ENCODE results near the gene CCDC6.

The CCDC6 gene

DNA sequence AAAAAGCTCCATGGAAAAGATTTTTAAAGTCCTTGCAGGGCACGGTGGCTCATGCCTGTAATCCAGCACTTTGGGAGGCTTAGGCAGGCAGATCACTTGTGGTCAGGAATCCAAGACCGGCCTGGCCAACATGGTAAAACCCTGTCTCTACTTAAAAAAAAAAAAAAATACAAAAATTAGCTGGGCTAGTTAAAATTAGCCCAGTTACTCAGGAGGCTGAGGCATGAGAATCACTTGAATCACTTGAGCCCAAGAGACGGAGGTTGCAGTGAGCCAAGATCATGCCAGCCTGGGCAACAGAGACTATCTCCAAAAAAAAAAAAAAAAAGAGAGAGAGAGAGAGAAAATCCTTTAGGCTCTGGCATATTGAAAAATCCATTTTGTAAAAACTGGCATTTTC is 61.9 kb downstream of the CCDC6 start:
- DNase-seq, result no peak

- no peak for DNase-seq
These were observed 62.6 kb downstream of the CCDC6 start for GRCh38 chr10:59843748-59844147.

- no peak for DNase-seq
These were observed 66.8 kb downstream of the CCDC6 start for GRCh38 chr10:59839576-59839975.

GRCh38 chr10:59838085-59838789 is 68.1 kb downstream of the CCDC6 start:
- no peak for DNase-seq

- DNase-seq, result no peak
These were observed 72.5 kb downstream of the CCDC6 start for GRCh38 chr10:59833810-59834209.

DNA sequence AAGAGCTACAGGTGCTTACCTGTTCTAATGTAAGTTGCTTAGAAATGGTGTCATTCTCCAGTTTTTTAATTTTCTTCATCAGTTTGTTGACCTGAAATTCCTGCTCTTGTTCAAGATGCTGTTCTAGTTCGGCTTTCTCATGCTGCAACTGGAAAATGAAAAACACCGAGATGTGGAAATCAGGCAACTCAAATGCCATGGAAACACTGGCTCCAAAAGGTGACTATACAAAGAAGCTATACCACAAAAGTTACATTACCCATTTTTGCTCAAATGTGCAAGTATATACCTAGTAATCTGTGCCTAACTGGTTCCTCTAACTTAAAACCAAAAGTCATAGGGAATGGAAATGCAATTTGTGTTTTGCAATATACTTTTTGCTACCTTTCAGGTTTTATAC is 73.8 kb downstream of the CCDC6 start:
- no peak for DNase-seq

DNA sequence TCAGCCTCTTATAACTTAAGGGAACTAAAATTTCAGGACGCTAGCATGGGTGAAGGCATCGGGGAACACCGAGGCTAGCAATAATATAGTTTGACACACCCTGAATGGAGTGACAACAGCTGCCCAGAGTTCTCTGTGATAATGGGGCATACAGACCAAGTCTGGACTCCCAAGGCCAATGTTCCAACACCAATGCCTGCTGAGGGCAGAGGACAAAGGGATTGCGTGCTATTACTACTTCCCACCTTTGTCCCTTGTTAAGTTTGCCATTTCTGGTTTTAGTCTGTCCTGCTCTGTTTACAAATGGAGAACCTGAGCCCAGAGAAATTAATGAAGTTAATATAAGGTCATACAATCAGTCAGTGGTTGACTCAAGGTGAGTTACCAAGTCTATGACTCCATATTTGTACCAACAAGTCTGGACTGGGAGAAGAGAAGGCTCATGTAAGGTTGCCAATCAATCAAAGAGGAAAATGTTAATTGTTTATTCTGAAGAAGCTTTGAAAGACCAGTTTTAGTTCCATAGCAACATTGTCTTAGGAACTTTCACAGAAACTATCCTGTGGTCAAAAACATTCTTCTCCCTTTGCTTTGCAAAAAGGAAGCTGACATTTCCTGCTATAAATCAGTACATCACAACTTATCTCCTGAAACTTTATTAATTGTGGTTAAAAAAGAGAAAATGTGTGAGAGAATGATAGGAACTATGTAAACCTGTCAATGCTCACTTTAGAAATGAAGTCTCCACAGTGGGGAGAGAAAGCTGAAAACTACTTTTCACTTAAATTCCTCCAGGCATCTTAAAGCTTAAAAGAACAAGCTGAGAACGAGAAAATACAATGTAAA is 74.5 kb downstream of the CCDC6 start:
- DNase-seq, result no peak

- no peak for DNase-seq
These were observed 75.6 kb downstream of the CCDC6 start for GRCh38 chr10:59830601-59831259.

- DNase-seq, result no peak
These were observed 76.8 kb downstream of the CCDC6 start for GRCh38 chr10:59829601-59830000.

DNA sequence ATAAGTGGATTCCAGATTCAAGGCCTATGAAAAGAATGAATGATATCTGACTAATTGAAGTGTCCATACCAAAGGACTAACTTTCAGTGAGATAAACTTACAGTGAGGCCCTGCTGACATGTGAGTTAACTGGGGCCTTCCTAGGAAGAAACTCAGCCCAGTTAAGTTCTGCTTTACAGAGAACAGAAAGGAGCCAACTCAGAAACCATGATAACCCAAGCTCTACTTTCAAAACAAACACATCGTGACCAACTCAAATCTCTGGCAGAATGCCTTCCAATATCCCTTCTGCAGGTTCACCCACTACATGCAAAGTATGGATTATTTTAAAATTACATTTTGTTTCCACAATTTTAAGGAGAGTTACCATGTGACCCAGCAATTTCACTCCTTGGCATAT is 77.3 kb downstream of the CCDC6 start:
- no peak for DNase-seq

GRCh38 chr10:59825932-59826331 is 80.4 kb downstream of the CCDC6 start:
- no peak for DNase-seq

DNA sequence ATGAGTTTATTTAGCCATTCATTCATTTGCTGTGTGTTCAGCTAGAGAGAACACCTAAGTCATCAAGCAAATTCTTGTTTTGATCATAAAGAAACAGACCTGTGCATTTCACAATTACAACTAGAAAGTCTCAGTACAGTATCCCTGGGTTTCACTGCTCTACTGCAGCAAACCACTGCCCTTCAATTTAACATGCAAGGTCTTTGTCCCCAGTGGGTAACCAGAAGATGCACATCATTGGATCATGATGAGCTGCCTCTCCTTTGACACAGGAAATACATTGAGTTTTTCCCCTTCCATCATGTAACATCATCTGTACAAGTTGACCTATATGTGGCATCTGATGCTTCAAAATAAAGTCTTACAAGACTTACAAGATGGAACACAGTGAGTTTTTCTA is 82.6 kb downstream of the CCDC6 start:
- DNase-seq, result no peak

DNA sequence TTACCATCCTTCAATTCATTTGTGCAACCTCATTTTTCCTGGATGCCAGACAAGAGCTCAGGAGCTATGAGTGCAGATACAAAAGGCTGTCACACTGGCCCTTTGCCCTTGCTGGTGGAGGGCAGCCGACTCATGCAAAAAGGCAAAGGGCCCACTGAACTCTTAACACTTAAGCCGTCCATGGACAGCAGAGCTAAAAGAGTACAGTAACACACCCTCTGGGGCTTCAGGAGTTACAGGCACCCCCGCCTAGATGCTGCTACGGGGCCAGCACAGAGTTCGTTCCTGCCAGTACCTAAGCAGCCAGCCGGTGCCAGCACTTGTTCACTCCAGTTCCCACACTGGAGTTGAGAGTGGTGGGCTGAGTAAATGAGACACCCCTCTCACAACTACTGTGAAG is 83.2 kb downstream of the CCDC6 start:
- no peak for DNase-seq

GRCh38 chr10:59820471-59820870 is 85.9 kb downstream of the CCDC6 start:
- DNase-seq, result no peak

DNA sequence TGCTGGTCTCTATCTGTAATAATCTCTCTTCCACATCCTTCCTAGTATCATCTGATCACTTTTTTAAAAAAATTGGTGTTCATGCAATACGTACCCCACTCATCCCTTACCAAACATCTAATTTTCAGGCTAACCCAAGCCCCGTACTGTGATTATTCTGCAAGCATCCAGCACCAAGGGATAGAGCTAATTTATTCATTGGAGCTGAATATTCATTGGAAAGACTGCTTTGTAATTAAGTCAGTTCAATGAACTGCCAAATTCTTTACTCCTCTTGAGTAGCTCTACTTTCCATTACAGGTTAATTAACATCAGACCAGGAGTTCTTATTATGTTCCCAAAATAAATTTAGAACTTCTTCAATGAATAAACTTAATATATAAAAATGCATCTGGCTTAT is 86.7 kb downstream of the CCDC6 start:
- no peak for DNase-seq

GRCh38 chr10:59819265-59819664 is 87.1 kb downstream of the CCDC6 start:
- DNase-seq, result no peak

DNA sequence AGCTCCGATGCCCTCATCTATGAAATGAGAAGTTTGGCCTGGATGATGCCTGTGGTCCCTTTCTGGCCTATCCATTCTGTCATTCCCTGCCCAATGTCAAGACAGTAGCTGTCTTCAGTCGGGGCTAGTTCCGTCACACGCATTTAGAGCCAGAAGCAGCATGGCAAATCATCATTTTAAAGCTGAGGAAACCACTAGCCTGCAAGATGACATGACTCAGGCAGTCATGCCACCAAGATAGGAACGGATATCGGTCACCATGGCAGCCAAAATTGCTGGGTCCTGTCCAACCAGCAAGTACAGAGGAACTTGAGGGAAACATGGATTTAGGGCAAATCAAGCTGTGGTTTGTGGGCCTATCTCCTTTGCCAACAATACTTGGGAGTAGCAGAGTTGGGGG is 88.6 kb downstream of the CCDC6 start:
- no peak for DNase-seq

GRCh38 chr10:59814878-59815277 is 91.5 kb downstream of the CCDC6 start:
- no peak for DNase-seq

DNA sequence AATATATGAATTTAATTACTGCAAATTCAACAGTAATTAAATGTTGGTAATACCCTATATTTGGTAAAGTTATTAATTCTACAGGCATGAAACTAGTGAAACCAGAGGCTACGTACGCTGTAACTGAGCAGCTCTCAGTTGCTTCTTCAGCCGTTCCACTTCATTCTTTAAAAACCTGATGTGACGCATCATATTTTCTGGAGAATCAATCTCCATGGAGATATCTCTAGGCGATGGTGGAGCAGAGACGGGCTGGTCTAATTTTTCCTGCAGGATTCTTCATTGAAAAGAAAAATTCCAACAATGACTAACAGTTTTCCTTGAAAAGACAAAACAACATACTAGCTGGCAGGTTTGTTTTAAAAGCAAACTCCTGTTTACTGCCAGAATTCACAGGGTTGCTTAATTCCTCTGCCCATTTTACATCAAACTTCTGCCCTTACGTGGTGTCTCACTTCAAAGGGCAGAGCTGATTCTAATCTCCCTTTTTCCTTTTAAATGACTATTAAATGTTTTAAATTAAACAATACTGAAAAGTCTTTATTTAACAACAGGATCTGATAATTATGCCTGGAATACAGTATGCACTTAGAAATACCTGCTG is 93.7 kb downstream of the CCDC6 start:
- DNase-seq, result no peak

GRCh38 chr10:59809644-59809974 is 96.7 kb downstream of the CCDC6 start:
- DNase-seq, result no peak

- DNase-seq, result peak; percentile 37
These were observed 97.3 kb downstream of the CCDC6 start for GRCh38 chr10:59808896-59809643.

GRCh38 chr10:59807629-59808620 is 98.4 kb downstream of the CCDC6 start:
- DNase-seq, result no peak

All from NCI-H1436 treated with DMSO at 0.1 percent for 48 hours (cell line).